Ishikawa (cell line): ENCODE measurements around the gene LPAR3.

Experiments
- CEBPB ChIP-seq: IDR thresholded peaks from 2 replicates; pipeline ENCODE4 v1.6.1; 2012
- CREB1 ChIP-seq: IDR thresholded peaks from 2 replicates; pipeline ENCODE4 v1.6.1; 2012; ENCODE audit warnings: low read depth
- EGR1 ChIP-seq: IDR thresholded peaks from 2 replicates; pipeline ENCODE4 v1.6.1; 2012
- EP300 ChIP-seq: IDR thresholded peaks from 2 replicates; pipeline ENCODE4 v1.6.1; 2012; ENCODE audit warnings: borderline replicate concordance
- FOXM1 ChIP-seq: IDR thresholded peaks from 2 replicates; pipeline ENCODE4 v1.6.1; 2012; ENCODE audit warnings: low read depth, borderline replicate concordance
- NFIC ChIP-seq: IDR thresholded peaks from 2 replicates; pipeline ENCODE4 v1.6.1; 2012
- RAD21 ChIP-seq: IDR thresholded peaks from 2 replicates; pipeline ENCODE4 v1.6.1; 2012; ENCODE audit warnings: low read depth
- TAF1 ChIP-seq: IDR thresholded peaks from 2 replicates; pipeline ENCODE4 v1.6.1; 2012; ENCODE audit warnings: low read depth, mild to moderate bottlenecking
- TCF12 ChIP-seq: IDR thresholded peaks from 2 replicates; pipeline ENCODE4 v1.6.1; 2012; ENCODE audit warnings: low read depth
- TEAD4 ChIP-seq: IDR thresholded peaks from 2 replicates; pipeline ENCODE4 v1.6.1; 2012
- YY1 ChIP-seq: IDR thresholded peaks from 2 replicates; pipeline ENCODE4 v1.6.1; 2012; ENCODE audit warnings: low read depth
- ZBTB7A ChIP-seq: IDR thresholded peaks from 2 replicates; pipeline ENCODE4 v1.6.1; 2012; ENCODE audit warnings: low read depth
- TF ChIP-seq, protein P1 (sequence below): IDR thresholded peaks from 2 replicates; pipeline ENCODE4 v1.6.1; 2012
- TF ChIP-seq, protein P2 (sequence below): IDR thresholded peaks from 2 replicates; pipeline ENCODE4 v1.6.1; 2012; ENCODE audit warnings: low read depth, mild to moderate bottlenecking
- TF ChIP-seq, protein P3 (sequence below): IDR thresholded peaks from 2 replicates; pipeline ENCODE4 v1.6.1; 2012

Gene LPAR3

DNA sequence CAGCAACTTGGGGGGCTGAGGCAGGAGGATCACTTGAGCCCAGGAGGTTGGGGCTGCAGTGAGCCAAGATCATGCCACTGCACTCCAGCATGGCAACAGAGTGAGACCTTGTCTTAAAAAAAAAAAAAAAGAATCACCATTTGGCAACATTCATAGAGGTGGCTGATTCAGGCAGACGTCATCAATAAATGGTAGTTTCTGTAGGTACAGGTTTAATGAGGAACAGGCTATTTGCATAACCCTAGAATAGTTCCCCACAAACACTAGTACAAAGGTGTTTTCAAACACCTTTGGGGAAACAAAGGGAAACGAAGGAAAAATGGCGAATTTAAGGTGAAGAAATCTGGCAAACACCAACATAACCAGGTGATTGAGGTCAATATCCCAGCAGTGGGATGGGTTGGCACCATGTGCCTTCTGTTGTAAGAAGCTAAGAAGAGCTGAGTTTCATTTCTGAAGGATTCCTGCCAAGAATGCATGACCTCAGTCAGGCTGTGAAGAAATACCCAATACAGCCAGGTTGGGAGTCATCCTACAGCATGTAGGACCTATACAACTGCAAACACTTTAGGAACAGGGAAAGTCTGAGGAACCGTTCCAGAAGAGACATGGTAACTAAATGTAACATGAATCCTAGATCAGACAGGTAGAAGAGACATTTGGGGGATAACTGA lies 5.6 kb downstream of the LPAR3 start:
- TF ChIP-seq ZBTB7A (no peak), TEAD4 (no peak), TAF1 (no peak), TCF12 (no peak), RAD21 (no peak), CEBPB (no peak), EGR1 (no peak), YY1 (no peak)
- TF ChIP-seq, protein P1, sequence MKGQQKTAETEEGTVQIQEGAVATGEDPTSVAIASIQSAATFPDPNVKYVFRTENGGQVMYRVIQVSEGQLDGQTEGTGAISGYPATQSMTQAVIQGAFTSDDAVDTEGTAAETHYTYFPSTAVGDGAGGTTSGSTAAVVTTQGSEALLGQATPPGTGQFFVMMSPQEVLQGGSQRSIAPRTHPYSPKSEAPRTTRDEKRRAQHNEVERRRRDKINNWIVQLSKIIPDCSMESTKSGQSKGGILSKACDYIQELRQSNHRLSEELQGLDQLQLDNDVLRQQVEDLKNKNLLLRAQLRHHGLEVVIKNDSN, result no peak
- TF ChIP-seq, protein P2, sequence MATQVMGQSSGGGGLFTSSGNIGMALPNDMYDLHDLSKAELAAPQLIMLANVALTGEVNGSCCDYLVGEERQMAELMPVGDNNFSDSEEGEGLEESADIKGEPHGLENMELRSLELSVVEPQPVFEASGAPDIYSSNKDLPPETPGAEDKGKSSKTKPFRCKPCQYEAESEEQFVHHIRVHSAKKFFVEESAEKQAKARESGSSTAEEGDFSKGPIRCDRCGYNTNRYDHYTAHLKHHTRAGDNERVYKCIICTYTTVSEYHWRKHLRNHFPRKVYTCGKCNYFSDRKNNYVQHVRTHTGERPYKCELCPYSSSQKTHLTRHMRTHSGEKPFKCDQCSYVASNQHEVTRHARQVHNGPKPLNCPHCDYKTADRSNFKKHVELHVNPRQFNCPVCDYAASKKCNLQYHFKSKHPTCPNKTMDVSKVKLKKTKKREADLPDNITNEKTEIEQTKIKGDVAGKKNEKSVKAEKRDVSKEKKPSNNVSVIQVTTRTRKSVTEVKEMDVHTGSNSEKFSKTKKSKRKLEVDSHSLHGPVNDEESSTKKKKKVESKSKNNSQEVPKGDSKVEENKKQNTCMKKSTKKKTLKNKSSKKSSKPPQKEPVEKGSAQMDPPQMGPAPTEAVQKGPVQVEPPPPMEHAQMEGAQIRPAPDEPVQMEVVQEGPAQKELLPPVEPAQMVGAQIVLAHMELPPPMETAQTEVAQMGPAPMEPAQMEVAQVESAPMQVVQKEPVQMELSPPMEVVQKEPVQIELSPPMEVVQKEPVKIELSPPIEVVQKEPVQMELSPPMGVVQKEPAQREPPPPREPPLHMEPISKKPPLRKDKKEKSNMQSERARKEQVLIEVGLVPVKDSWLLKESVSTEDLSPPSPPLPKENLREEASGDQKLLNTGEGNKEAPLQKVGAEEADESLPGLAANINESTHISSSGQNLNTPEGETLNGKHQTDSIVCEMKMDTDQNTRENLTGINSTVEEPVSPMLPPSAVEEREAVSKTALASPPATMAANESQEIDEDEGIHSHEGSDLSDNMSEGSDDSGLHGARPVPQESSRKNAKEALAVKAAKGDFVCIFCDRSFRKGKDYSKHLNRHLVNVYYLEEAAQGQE, result no peak

DNA sequence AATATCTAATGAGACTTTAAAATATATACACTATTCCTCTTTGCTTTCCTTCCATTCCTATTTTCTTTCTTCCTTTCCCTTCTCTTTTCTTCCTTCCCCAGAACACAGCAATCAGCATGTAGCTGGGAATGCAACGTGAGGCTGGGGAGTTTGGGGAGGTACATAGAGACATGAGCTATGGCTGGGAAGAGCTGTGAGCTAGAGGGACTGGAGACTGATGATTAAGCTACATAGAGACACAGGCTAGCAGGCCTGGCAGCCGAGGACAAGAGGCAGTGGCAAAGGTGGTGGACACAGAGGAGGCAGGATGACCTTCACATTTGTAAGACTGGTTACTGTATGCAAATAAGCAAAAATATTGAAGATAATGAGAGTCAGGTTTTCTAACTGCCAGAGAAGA lies 7.5 kb downstream of the LPAR3 start:
- TF ChIP-seq FOXM1 (no peak), TCF12 (no peak), TEAD4 (no peak), EGR1 (no peak), YY1 (no peak), CREB1 (no peak), RAD21 (no peak)
- TF ChIP-seq, protein P2, result no peak
- TF ChIP-seq, protein P3, sequence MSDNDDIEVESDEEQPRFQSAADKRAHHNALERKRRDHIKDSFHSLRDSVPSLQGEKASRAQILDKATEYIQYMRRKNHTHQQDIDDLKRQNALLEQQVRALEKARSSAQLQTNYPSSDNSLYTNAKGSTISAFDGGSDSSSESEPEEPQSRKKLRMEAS, result no peak
- TF ChIP-seq, protein P1, result no peak

DNA sequence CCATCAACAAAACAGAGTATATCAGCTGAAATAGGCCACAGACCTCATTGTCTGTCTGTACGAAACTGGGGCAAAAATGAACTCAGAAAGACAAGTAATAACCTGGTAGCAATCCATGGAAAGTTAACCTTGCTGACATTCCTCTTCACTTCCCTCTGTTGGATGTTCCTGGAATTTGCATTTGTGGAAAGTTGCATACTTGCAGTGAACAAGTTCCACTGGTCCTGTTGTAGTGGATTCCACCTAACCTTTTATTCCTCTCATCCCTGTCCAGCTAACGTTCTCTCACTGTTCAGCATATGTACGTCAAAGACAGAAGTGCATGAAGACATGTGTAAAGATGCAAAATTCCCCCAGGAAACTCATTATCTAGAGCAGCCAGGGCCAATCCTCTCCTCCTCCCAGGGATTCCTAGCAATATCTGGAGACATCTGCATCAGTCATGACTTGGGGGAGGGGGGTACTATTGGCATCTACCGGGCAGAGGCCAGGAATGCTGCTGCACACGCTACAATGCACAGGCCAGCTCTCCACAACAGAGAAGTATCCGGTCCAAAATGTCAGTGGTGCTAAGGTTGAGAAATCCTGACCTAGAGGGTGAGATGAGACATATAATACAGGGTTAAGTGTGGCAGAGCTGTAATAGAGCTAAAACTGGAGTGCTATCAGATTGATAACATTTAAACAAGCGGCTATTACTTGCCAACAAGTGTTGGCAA lies 8.2 kb downstream of the LPAR3 start:
- TF ChIP-seq TEAD4, result no peak
- no peak for TF ChIP-seq TCF12
- TF ChIP-seq NFIC, result no peak
- TF ChIP-seq, protein P2, result no peak
- TF ChIP-seq, protein P1, result no peak
- TF ChIP-seq ZBTB7A, result no peak
- no peak for TF ChIP-seq FOXM1
- no peak for TF ChIP-seq EGR1
- no peak for TF ChIP-seq TAF1
- TF ChIP-seq, protein P3, result no peak
- no peak for TF ChIP-seq CREB1
- no peak for TF ChIP-seq RAD21
- TF ChIP-seq EP300, result no peak
- TF ChIP-seq YY1, result no peak
- TF ChIP-seq CEBPB, result no peak

DNA sequence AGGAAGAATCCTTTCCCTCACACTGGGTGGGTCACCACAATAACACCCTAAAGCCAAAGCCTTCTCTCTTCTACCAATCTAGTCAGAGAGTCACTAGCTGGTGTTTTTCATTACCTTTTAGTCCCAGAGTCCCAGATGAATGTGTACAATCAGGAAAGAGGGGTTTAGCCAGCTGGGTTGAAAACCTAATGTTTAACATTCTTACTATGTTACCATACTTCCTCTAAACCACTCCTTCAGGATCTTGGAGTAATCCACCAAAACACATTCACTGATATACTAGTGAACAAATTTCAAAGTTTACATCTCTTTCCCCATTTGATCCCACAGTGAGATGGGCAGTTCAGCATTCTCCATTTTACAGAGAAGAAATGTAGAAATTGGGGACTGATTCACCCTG lies 9.7 kb downstream of the LPAR3 start:
- TF ChIP-seq NFIC (no peak), EGR1 (no peak), CREB1 (no peak), TCF12 (no peak), TEAD4 (no peak), RAD21 (no peak), CEBPB (no peak)
- TF ChIP-seq, protein P1, result no peak
- TF ChIP-seq, protein P3, result no peak
- TF ChIP-seq, protein P2, result no peak
